Neural progenitor cell (in vitro differentiated cells): ENCODE data around the gene ADSS1. TPM values are rescaled to one million over a fixed set of nuclear protein-coding genes. Genes with fewer than 3 reads are reported as not detected.

Source experiments
- DNase-seq: peaks from one replicate; pipeline ENCODE4 v3.0.0-alpha.2; 2016; ENCODE audit warnings: low spot score
- H2AFZ ChIP-seq: fragments of 200-600 bp; sonication (generic); replicated peaks from 2 replicates; pipeline ENCODE4 v1.6.1; 2016; ENCODE audit warnings: antibody characterized with exemption
- H3F3A ChIP-seq: fragments of 200-600 bp; sonication (generic); 2 replicates; pipeline ENCODE4 v1.6.1; 2016; ENCODE audit warnings: antibody characterized with exemption, low read depth
- H3K27ac ChIP-seq: fragments of 200-600 bp; sonication (generic); 2 replicates; pipeline ENCODE4 v1.5.1; 2016; ENCODE audit warnings: mild to moderate bottlenecking
- H3K27me3 ChIP-seq: fragments of 200-600 bp; sonication (generic); 2 replicates; pipeline ENCODE4 v1.6.1; 2016; ENCODE audit warnings: mild to moderate bottlenecking, moderate library complexity
- H3K36me3 ChIP-seq: fragments of 200-600 bp; sonication (generic); 2 replicates; pipeline ENCODE4 v1.5.1; 2016
- H3K4me1 ChIP-seq: fragments of 200-600 bp; sonication (generic); 2 replicates; pipeline ENCODE4 v1.6.1; 2016; ENCODE audit warnings: mixed run types
- H3K4me2 ChIP-seq: fragments of 200-600 bp; sonication (generic); 2 replicates; pipeline ENCODE4 v1.6.1; 2016
- H3K4me3 ChIP-seq: fragments of 200-600 bp; sonication (generic); 2 replicates; pipeline ENCODE4 v1.5.1; 2016
- H3K79me2 ChIP-seq: fragments of 200-600 bp; sonication (generic); 2 replicates; pipeline ENCODE4 v1.6.1; 2016; ENCODE audit warnings: low read depth
- H3K9ac ChIP-seq: fragments of 200-600 bp; sonication (generic); 2 replicates; pipeline ENCODE4 v1.6.1; 2016
- H3K9me3 ChIP-seq: fragments of 200-600 bp; sonication (generic); 2 replicates; pipeline ENCODE4 v1.5.1; 2016; ENCODE audit warnings: low read depth
- H4K20me1 ChIP-seq: fragments of 200-600 bp; sonication (generic); 2 replicates; pipeline ENCODE4 v1.6.1; 2016; ENCODE audit warnings: low read depth
- H3K27ac Mint-ChIP-seq: 3 replicates; pipeline ENCODE4 v1.8.0; 2021; ENCODE audit warnings: mixed read lengths
- H3K27me3 Mint-ChIP-seq: 2 replicates; pipeline ENCODE4 v1.8.0; 2022; ENCODE audit warnings: low read depth, mild to moderate bottlenecking, inconsistent platforms, moderate library complexity, mixed read lengths; ENCODE audit not compliant: insufficient read depth
- H3K36me3 Mint-ChIP-seq: 3 replicates; pipeline ENCODE4 v1.8.0; 2021; ENCODE audit warnings: mixed read lengths
- H3K4me1 Mint-ChIP-seq: 3 replicates; pipeline ENCODE4 v1.8.0; 2021; ENCODE audit warnings: mixed read lengths
- H3K4me3 Mint-ChIP-seq: 3 replicates; pipeline ENCODE4 v1.8.0; 2021; ENCODE audit warnings: mild to moderate bottlenecking, moderate library complexity, mixed read lengths
- H3K9me3 Mint-ChIP-seq: 3 replicates; pipeline ENCODE4 v1.8.0; 2020; ENCODE audit warnings: mixed read lengths
- EZH2 ChIP-seq: fragments of 200-600 bp; sonication (generic); IDR thresholded peaks from 2 replicates; pipeline ENCODE4 v1.6.1; 2017; ENCODE audit warnings: antibody characterized with exemption, mild to moderate bottlenecking, moderate library complexity
- EZH2phosphoT487 ChIP-seq: fragments of 200-600 bp; sonication (generic); IDR thresholded peaks from 2 replicates; pipeline ENCODE4 v1.6.1; 2017; ENCODE audit warnings: antibody characterized with exemption
- total RNA-seq: library from RNA; depleted of rRNA; stranded (reverse); fragments of >200 nt; gene quantifications from 2 replicates; pipeline ENCODE4 v1.2.3, GENCODE V29; 2015; ENCODE audit warnings: low replicate concordance
- TF ChIP-seq, protein P1 (sequence below): fragments of 200-600 bp; sonication (generic); IDR thresholded peaks from 2 replicates; pipeline ENCODE4 v1.5.1; 2017; ENCODE audit warnings: antibody characterized with exemption, mild to moderate bottlenecking

ADSS1 gene
- total RNA-seq, 1 donor from 2014 or later = 26.4 TPM

DNA sequence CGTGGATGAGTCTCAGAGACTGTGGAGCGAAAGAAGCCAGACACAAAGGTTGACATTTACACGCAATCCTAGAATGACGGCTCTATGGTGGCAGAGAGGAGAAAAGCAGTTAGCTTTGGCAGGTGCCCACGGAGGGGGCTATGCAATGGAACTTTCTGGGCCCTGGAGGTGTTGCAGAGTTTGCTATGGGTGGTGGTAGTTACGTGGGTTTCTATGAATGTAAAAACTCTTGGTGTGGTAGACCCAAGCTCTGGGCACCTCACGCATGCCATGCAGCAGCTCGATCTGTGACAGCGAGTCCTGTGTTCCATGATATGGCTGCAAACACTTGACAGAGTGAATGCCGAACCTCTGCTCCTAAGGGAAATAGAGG lies 39.6 kb upstream of the ADSS1 start:
- Histone ChIP-seq H2AFZ (no peak overlapping the region), H3K27ac (no peak overlapping the region), H3K79me2 (no peaks in the 10 kb centered on the region), H3F3A (peaks cover 38% of the 10 kb centered on the region), H3K36me3 (no peaks in the 10 kb centered on the region), H3K4me2 (no peak overlapping the region), H3K4me3 (no peak overlapping the region), H3K4me1 (peaks cover 41% of the 10 kb centered on the region), H4K20me1 (no peaks in the 10 kb centered on the region), H3K9ac (no peak overlapping the region), H3K27me3 (no peaks in the 10 kb centered on the region), H3K9me3 (no peaks in the 10 kb centered on the region)
- no peak for DNase-seq
- Mint-ChIP-seq H3K4me1 (peaks cover 41% of the 10 kb centered on the region), H3K27ac (no peak overlapping the region), H3K36me3 (no peaks in the 10 kb centered on the region), H3K27me3 (peaks cover 12% of the 10 kb centered on the region), H3K4me3 (peak overlapping the region; percentile 24), H3K9me3 (peaks cover 3% of the 10 kb centered on the region)
- TF ChIP-seq, protein P1, sequence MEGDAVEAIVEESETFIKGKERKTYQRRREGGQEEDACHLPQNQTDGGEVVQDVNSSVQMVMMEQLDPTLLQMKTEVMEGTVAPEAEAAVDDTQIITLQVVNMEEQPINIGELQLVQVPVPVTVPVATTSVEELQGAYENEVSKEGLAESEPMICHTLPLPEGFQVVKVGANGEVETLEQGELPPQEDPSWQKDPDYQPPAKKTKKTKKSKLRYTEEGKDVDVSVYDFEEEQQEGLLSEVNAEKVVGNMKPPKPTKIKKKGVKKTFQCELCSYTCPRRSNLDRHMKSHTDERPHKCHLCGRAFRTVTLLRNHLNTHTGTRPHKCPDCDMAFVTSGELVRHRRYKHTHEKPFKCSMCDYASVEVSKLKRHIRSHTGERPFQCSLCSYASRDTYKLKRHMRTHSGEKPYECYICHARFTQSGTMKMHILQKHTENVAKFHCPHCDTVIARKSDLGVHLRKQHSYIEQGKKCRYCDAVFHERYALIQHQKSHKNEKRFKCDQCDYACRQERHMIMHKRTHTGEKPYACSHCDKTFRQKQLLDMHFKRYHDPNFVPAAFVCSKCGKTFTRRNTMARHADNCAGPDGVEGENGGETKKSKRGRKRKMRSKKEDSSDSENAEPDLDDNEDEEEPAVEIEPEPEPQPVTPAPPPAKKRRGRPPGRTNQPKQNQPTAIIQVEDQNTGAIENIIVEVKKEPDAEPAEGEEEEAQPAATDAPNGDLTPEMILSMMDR = no peak

DNA sequence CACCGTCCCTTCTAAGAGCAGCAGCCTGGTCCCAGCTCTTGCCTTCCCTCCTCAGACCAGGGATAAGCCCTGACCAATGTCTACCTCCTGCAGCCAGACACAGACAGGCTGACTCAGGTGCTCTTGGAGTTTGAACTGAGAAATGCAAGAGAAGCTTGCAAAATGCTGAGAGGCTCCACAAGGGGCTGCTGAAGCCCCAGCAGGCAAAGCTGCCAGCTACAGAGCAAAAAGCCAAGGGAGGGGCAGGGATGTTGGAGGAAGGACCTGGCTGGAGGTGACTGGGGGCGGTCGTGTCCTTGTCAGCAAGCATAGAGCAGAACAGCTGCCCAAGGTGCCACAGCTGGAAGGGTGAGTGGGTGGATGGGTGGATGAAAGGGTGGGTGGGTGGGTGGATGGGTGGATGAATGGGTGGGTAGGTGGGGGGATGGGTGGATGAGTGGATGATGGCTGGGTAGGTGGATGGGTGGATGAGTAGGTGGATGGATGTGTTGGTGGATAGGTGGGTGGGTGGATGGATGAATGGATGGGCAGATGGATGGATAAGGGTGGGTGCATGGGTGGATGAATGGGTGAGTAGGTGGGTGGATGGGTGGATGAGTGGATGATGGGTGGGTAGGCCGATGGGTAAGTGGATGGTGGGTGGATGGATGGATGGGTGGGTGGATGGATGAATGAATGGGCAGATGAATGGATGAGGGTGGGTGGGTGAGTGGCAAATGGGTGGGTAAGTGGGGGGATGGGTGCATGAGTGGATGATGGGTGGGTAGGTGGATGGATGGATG lies 38.6 kb upstream of the ADSS1 start:
- Histone ChIP-seq H3K27me3 (no peaks in the 10 kb centered on the region), H4K20me1 (peaks cover 2% of the 10 kb centered on the region), H3K36me3 (no peaks in the 10 kb centered on the region), H3K9ac (no peak overlapping the region), H3K79me2 (peaks cover 6% of the 10 kb centered on the region), H3F3A (peaks cover 38% of the 10 kb centered on the region), H3K9me3 (no peaks in the 10 kb centered on the region), H3K4me1 (peaks cover 47% of the 10 kb centered on the region), H3K27ac (no peak overlapping the region), H2AFZ (no peak overlapping the region), H3K4me2 (no peak overlapping the region), H3K4me3 (no peak overlapping the region)
- no peak overlapping the region for H3K4me3 Mint-ChIP-seq
- no peak for DNase-seq
- TF ChIP-seq EZH2phosphoT487 = no peak
- no peak for TF ChIP-seq EZH2
- TF ChIP-seq, protein P1 = no peak
- peaks cover 3% of the 10 kb centered on the region for H3K9me3 Mint-ChIP-seq
- H3K36me3 Mint-ChIP-seq = no peaks in the 10 kb centered on the region
- H3K27me3 Mint-ChIP-seq = peaks cover 12% of the 10 kb centered on the region
- peaks cover 35% of the 10 kb centered on the region for H3K4me1 Mint-ChIP-seq
- H3K27ac Mint-ChIP-seq = no peak overlapping the region

DNA sequence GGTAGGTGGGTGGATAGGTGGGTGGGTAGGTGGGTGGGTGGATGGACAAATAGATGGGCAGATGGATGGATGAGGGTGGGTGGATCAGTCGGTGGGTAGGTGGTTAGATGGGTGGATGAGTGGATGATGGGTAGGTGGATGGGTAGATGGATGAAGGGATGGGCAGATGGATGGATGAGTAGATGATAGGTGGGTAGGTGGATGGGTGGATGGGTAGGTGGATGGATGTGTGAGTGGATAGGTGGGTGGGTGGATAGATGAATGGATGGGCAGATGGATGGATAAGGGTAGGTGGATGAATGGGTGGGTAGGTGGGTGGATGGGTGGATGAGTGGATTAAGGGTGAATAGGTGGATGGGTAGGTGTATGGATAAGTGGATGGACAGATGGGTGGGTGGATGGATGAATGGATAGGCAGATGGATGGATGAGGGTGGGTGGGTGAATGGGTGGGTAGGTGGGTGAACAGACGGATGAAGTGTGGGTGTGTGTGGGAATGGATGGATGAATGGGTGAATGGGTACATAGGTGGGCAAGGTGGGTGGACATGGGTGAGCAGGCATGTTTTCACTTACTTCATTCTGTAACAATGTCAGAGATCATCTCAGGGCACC lies 37.9 kb upstream of the ADSS1 start:
- Histone ChIP-seq H3K36me3 (no peaks in the 10 kb centered on the region), H3K4me2 (no peak overlapping the region), H3K4me1 (peaks cover 51% of the 10 kb centered on the region), H3F3A (peaks cover 36% of the 10 kb centered on the region), H3K27ac (no peak overlapping the region), H2AFZ (no peak overlapping the region), H3K27me3 (no peaks in the 10 kb centered on the region), H3K9ac (no peak overlapping the region), H3K4me3 (no peak overlapping the region), H3K9me3 (no peaks in the 10 kb centered on the region), H3K79me2 (peaks cover 13% of the 10 kb centered on the region), H4K20me1 (peaks cover 9% of the 10 kb centered on the region)
- TF ChIP-seq, protein P1 = no peak
- no peak for TF ChIP-seq EZH2phosphoT487
- TF ChIP-seq EZH2 = no peak
- Mint-ChIP-seq H3K4me3 (peak overlapping the region; percentile 55), H3K27me3 (peaks cover 12% of the 10 kb centered on the region), H3K4me1 (peaks cover 32% of the 10 kb centered on the region), H3K9me3 (peaks cover 3% of the 10 kb centered on the region), H3K27ac (no peak overlapping the region), H3K36me3 (no peaks in the 10 kb centered on the region)
- DNase-seq = no peak
